Fibroblast of the aortic adventitia (primary cell): ENCODE results near the gene POLR1H. TPM values are rescaled to one million over a fixed set of nuclear protein-coding genes. Genes with fewer than 3 reads are reported as not detected.
A peak's percentile ranks its signal among the peaks of the same experiment; 100 is the strongest.

Experiments used
- DNase-seq: peaks from one replicate; pipeline ENCODE4 v3.0.0-alpha.2; 2010; ENCODE audit warnings: low read depth
- H3K4me3 ChIP-seq: 2 replicates; pipeline ENCODE4 v1.5.1; 2011; ENCODE audit warnings: low read depth, mild to moderate bottlenecking, control low read depth, low read length, moderate library complexity
- CTCF ChIP-seq: IDR thresholded peaks from 2 replicates; pipeline ENCODE4 v1.5.1; 2011; ENCODE audit warnings: mild to moderate bottlenecking, low read length, control low read depth, inconsistent platforms; ENCODE audit not compliant: insufficient read depth
- total RNA-seq: library from RNA; depleted of rRNA; stranded (reverse); fragments of >200 nt; gene quantifications from 2 replicates; pipeline ENCODE4 v1.2.3, GENCODE V29; 2012; ENCODE audit warnings: low replicate concordance

The POLR1H gene
- total RNA-seq, 1 donor, result 18.3 TPM

GRCh38 chr6:30060606-30061091, 416 bp upstream of the POLR1H start:
- TF ChIP-seq CTCF, result no peak
- no peak for DNase-seq
- peak overlapping the region; percentile 100 for H3K4me3 ChIP-seq

- no peak for TF ChIP-seq CTCF
- peak; percentile 31 for DNase-seq
- H3K4me3 ChIP-seq, result peak overlapping the region; percentile 100
Observed at GRCh38 chr6:30061858-30062458, 893 bp downstream of the POLR1H start.

DNA sequence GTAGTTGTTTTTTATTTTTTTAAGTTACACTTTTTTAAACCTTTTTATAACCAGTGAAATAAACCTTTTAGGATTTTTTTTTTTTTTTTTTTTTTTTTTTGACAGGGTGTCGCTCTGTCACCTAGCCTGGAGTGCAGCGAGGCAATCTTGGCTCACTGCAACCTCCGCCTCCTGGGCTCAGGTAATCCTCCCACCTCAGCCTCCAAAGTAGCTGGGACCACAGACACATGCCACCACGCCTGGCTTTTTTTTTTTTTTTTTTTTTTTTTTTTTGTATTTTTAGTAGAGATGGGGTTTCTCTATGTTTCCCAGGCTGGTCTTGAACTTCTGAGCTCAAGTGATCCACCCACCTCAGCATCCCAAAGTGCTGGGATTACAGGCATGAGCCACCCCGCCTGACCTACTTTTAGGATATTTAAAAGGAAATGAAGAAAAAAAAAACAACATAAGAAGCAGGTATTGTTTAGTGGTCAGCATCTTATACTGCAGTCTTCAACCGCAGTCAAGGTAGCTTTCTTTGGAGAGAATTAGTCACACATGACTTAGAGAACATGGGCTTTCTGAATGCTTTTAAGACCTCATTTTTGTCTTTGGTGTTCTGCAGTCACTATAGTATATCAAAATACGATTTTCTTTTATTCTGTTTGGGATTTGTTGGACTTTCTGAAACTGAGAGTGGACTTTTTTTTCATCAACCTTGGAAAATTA, 1.6 kb downstream of the POLR1H start:
- H3K4me3 ChIP-seq, result no peak overlapping the region
- TF ChIP-seq CTCF, result no peak
- DNase-seq, result no peak

- no peak for TF ChIP-seq CTCF
- H3K4me3 ChIP-seq, result no peak overlapping the region
- no peak for DNase-seq
Observed at GRCh38 chr6:30063315-30063714, 2.2 kb downstream of the POLR1H start.

GRCh38 chr6:30066082-30066481, 5.0 kb downstream of the POLR1H start:
- TF ChIP-seq CTCF, result no peak

DNA sequence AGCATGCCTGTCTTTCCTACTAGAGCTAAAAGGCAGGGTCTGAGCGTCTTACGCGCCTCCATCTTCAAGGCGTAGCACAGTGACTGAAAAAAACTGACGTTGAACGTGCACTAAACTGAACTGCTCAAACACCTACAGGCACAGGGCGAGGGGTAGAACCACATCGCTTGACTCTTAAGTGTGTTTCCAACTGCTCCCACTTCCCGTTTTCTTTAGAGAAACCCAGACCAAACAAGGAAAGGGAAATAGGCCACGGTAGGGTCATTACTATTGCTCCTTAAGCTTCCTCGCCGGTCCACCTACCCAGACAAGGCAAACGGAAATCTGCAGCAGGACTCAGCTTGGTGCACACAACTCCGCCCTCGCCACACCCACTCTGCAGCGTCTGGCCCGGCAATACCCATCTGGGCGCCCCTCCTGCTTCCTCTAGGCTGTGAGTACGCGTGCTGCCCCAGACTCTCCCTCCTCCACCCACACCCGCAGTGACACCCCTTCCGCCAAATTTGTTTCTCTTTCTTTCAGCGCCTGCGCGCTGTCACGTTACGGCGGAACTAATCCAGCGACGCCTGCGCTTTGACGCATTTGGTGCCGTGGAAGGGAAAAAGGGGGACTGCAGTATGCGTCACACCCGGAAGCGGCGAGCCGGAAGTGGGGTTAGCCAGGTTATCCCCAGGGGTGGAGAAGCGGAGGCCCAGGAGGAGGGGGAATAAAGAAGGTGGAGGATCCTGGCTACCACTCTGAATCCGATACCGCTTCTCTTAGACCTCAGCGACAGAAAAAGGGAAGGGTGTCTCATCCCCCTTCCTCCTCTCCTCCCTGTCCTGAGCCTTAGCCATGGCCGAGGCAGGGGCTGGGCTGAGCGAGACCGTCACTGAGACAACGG, 5.8 kb downstream of the POLR1H start, which contains the start of gene PPP1R11:
Gene PPP1R11 (plus strand): TSS at position 622 of the 883 bp plus-strand sequence. CDS start 213 bp downstream, at position 835.
- TF ChIP-seq CTCF, result no peak
- peak; percentile 99 for DNase-seq
- H3K4me3 ChIP-seq, result peak within 1 kb of the TSS; percentile 94

More at GRCh38 chr6:30066082-30066481, 5.0 kb downstream of the POLR1H start:
- H3K4me3 ChIP-seq, result peak overlapping the region; percentile 94
- DNase-seq, result no peak
